Astrocyte of the cerebellum (primary cell): ENCODE results near the gene NPIPB2.
"Not testable (repeated sequence)": the region's sequence is repeated elsewhere in the genome, so short reads cannot be mapped to it uniquely, and the experiment has no call there.

Source experiments
- DNase-seq: peaks from one replicate; pipeline ENCODE4 v3.0.0-alpha.2; 2011; ENCODE audit warnings: low read depth
- H3K4me3 ChIP-seq: 2 replicates; pipeline ENCODE4 v1.5.1; 2011; ENCODE audit warnings: mild to moderate bottlenecking, low read depth, low read length, moderate library complexity
- CTCF ChIP-seq: IDR thresholded peaks from 2 replicates; pipeline ENCODE4 v1.5.1; 2012; ENCODE audit warnings: low read length, low read depth, moderate library complexity, mild to moderate bottlenecking; ENCODE audit errors: missing control alignments
- in situ Hi-C: cut with HindIII; loops from 2 replicates; pipeline ENCODE4 v1.10.0; 2017; ENCODE audit warnings: low sequenced_read_pairs

The NPIPB2 gene

DNA sequence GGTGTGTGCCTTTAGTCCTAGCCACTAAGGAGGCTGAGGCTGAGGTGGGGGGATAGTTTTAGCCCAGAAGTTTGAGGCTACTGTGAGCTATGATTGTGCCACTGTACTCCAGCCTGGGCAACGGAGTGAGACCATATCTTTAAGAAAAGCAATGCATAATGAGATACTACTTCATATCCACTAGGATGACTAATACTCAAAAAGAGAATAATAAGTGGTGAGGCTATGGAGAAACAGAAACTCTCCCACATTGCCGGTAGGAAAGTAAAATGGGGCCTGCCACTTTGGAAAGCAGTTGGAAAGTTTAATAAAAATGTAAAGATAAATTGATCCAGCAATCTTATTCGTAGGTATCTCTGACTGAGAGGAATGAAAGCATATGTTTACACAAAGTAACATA, 4.6 kb upstream of the NPIPB2 start:
- DNase-seq: no peak
- in situ Hi-C loops: no loop called here

DNA sequence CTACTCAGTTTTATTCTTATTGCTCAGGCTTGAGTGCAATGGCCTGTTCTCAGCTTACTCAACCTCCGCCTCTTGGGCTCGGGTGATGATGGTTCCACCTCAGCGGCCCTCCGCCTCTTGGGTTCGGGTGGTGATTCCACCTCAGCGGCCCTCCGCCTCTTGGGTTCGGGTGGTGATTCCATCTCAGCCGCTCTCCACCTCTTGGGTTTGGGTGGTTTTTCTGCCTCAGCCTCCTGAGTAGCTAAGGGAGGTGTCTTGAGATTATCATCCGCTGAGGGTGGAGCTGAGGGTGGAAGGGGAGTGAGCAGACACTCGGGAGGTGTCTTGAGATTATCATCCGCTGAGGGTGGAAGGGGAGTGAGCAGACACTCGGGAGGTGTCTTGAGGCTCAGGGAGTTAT, 14.5 kb downstream of the NPIPB2 start:
- DNase-seq, in situ Hi-C loops, H3K4me3 ChIP-seq: not testable (repeated sequence)

More for the DNA sequence above, 4.6 kb upstream of the NPIPB2 start:
- H3K4me3 ChIP-seq: no peak overlapping the region
- TF ChIP-seq CTCF: no peak

- in situ Hi-C loops: not testable (repeated sequence)
Observed at GRCh38 chr16:11924046-11924445, 17.8 kb downstream of the NPIPB2 start.

DNA sequence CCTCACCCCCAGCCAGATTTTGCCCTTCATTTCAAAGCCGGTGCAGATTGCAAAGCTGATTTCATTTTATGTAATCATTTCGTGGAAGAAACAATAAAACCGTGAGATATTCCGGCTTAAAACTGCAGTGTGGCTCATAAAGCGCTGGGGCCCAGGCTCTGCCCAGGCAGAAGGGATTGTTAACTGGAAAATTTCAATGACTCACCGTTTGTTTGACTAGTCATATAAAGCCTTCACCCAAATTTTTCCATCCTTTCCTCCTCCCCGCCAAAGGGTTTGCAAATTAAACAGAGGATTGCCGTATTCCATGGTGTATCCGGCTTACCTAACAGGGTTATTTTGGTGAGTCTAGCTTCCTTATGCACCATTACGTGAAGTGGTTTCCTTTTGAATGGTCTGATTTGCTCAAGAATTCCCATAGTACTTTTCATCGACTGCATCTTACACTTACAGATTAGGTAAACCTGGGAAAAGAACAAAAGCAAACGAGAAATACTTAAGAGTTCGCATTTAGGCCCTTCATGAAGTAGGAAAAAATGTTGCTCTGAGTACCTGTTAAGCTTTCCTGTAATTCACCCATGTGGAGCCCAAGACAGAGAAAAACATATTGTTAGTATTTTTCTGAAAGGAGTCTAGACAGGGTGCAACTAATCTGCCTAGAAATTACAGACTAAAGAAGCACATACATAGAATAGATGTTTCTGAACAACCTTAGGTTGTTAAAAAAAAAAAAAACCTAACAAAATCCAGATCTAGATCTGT, 25.1 kb downstream of the NPIPB2 start:
- DNase-seq: no peak
- in situ Hi-C loops: no loop called here
- peak overlapping the region; percentile 70 for H3K4me3 ChIP-seq
- TF ChIP-seq CTCF: no peak

More at GRCh38 chr16:11924046-11924445, 17.8 kb downstream of the NPIPB2 start:
- not testable (repeated sequence) for DNase-seq, H3K4me3 ChIP-seq

DNA sequence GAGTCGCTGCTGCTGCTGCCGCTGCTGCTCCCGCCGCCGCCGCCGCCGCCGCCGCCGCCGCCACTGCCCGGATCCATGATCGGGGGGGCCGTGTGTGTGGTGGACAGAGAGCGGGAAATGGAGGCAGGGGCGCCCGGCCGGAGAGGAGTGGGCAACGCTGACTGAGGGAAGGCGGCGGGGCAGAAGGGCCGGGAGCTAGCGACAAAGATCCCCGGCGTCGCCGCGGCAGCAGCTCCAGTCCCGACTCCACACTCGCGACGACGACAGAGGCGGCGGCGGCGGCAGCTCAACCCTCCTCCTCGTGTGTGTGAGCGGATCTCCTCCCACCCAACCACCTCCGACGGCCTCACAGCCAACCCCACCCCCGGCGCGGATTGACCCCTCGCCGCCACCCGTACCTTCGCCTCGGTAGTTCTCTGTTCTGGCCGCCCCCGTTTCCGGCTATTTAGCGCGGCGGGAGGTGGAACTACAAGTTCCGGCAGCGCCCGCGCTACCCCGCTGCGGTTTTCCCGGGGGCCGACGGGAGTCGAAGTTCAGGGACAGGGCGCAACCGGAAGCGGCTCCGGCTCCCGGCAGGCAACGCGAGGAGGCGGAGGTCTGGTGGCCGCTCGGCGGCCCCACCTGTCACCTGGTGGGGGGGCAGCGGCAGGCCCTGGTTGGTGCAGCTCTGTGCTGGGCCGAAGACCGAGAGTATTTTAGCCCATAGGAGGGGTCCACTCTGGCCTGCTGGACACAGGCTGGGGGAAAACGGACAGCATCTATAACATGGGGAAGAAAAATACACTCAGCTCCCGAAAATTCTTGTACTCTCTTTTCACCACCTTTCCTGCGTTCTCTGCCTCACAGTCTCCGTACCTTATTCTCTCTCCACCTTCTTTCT, 26.0 kb downstream of the NPIPB2 start, which contains the start of gene GSPT1:
GSPT1 (minus strand) TSS at position 313 of the 880 bp plus-strand sequence; CDS start at position 77, 236 bp downstream.
- peak within 1 kb of the TSS; percentile 70 for H3K4me3 ChIP-seq
- peak; percentile 95 for DNase-seq
- in situ Hi-C loops: no loop called here
- TF ChIP-seq CTCF: no peak

DNA sequence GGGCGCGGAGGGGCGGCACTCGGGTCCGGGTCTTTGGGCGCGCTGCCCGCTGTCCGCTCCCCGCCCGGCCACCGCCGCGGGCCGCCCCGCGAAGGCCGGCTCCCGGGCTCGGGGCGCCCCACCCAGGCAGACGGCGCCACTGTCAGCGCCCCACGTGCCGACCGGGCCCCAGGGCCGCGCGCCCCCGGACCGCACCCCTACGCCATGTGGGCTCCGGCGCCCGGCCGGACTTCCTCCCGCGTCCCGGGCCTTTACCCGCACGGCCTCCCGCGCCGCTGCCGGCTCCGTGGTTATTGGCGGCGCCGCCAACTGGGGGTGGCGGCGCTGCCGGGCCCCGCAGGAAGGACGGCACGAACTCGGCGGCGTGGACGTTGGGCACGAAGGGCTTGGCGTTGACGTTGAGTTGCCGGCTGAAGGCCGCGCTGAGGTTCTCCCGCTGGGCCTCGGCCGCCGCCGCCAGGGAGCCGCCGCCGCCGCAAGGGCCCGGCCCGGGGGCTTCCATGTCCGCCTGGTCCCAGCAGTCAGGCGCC, 26.7 kb downstream of the NPIPB2 start:
- H3K4me3 ChIP-seq: peak overlapping the region; percentile 70
- DNase-seq: no peak
- TF ChIP-seq CTCF: no peak
- in situ Hi-C loops: no loop called here

DNA sequence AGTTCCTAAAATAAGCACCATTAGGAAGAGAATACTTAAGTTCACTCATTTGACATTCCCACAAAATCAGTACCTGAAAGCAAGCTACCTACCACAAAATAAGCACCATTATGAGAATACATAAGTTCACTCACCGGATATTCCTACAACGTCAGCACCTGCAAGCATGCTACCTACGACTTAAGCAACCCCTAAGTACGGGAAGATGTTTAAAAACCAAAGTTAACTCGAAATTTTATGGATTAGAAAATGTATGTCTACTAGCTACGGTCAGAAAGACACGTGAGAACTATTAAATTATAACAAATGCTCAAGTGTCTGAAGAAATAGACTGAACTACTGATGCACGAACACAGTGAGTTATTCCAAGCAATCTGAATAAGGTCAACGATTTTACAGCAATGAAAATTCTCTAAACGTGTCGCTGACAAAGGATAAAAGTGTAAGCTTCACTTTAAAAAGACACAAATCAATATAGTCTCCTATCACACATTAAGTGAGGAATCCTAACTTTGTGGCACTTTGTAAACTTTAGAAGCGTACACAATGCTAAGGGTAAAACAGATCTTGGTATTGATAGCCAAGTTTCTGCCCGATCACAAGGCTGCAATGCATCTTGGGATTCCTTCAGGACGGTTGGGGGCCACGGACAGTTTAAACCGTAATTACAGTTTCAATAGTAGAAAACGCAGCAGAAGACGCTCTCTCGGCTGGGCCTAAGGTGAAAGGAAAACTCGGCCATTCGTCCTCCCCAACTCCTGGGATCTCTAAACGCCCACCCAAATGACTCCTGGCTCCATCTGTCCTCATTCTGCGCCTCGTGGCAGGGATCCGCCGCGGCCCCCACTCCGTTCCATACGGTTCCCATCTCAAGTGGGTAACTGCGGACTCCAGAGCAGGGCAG, 27.4 kb downstream of the NPIPB2 start:
- DNase-seq: no peak
- peak overlapping the region; percentile 70 for H3K4me3 ChIP-seq
- TF ChIP-seq CTCF: no peak
- in situ Hi-C loops: no loop called here
